Common myeloid progenitor, CD34-positive (primary cell): ENCODE results near the gene TSC22D2.

Experiments used
- CTCF ChIA-PET: fragments of 350-600 bp; sonication (Branson Sonifier 250); formaldehyde crosslinking; loops from one replicate; lab custom pipeline; 2021; ENCODE audit warnings: antibody characterized with exemption; lab: Charles Lee
- POLR2A ChIA-PET: fragments of 350-600 bp; sonication (Branson Sonifier 250); formaldehyde crosslinking; loops from one replicate; lab custom pipeline; 2021; ENCODE audit warnings: antibody characterized with exemption; lab: Charles Lee
- DNase-seq, 3 donors: peaks; one replicate each; pipeline versions ENCODE4 v3.0.0 to v3.0.0-alpha.2; 2013
- H3K27ac ChIP-seq, 2 experiments: 1 replicate in 1 of 2; 2 replicates in 1 of 2; pipeline ENCODE4 v1.7.0; 2013; ENCODE audit warnings: inconsistent platforms in 2 of 2, low read length in 2 of 2, mild to moderate bottlenecking in 2 of 2, low read depth in 1 of 2, moderate library complexity in 1 of 2; ENCODE audit not compliant: severe bottlenecking in 2 of 2, insufficient read depth in 1 of 2, poor library complexity in 1 of 2
- H3K27me3 ChIP-seq, 5 experiments: replicated peaks in 2 of 5; 1 replicate in 3 of 5; 2 replicates in 2 of 5; pipeline versions ENCODE4 v1.6.1 to v1.7.0; 2013; ENCODE audit warnings: low read length in 4 of 5, mild to moderate bottlenecking in 2 of 5, moderate library complexity in 2 of 5, inconsistent platforms in 1 of 5; ENCODE audit not compliant: insufficient read depth in 5 of 5, control insufficient read depth in 4 of 5
- H3K36me3 ChIP-seq, 4 experiments: 1 replicate in 2 of 4; 2 replicates in 2 of 4; pipeline versions ENCODE4 v1.6.1 to v1.7.0; 2013; ENCODE audit warnings: low read length in 3 of 4, control low read depth in 1 of 4, mild to moderate bottlenecking in 1 of 4; ENCODE audit not compliant: control insufficient read depth in 4 of 4, insufficient read depth in 4 of 4
- H3K4me1 ChIP-seq, 4 experiments: 1 replicate in 3 of 4; 2 replicates in 1 of 4; pipeline versions ENCODE4 v1.6.1 to v1.7.1; 2013; ENCODE audit warnings: low read length in 3 of 4, mild to moderate bottlenecking in 3 of 4, control low read depth in 1 of 4, inconsistent platforms in 1 of 4, moderate library complexity in 1 of 4; ENCODE audit not compliant: control insufficient read depth in 4 of 4, insufficient read depth in 4 of 4; ENCODE audit errors: control extremely low read depth in 1 of 4
- H3K4me3 ChIP-seq, 7 experiments: 1 replicate in 4 of 7; 2 replicates in 3 of 7; pipeline versions ENCODE4 v1.5.1 to v1.7.0; 2013; ENCODE audit warnings: mild to moderate bottlenecking in 7 of 7, low read length in 6 of 7, moderate library complexity in 6 of 7, inconsistent platforms in 2 of 7, low read depth in 2 of 7, control low read depth in 1 of 7; ENCODE audit not compliant: insufficient read depth in 4 of 7, control insufficient read depth in 1 of 7; ENCODE audit errors: extremely low read depth in 1 of 7
- H3K9me3 ChIP-seq, 5 experiments: 1 replicate in 4 of 5; 2 replicates in 1 of 5; pipeline versions ENCODE4 v1.6.1 to v1.7.1; 2013; ENCODE audit warnings: low read length in 4 of 5, mild to moderate bottlenecking in 2 of 5, inconsistent platforms in 1 of 5, low read depth in 1 of 5, moderate library complexity in 1 of 5; ENCODE audit not compliant: control insufficient read depth in 4 of 5, insufficient read depth in 2 of 5; ENCODE audit errors: control extremely low read depth in 1 of 5
- WGBS: methylation state at CpG from one replicate; pipeline ENCODE4 v1.1.5; 2013; ENCODE audit not compliant: insufficient coverage; 5-methylcytosine and 5-hydroxymethylcytosine counted together

Gene TSC22D2

DNA sequence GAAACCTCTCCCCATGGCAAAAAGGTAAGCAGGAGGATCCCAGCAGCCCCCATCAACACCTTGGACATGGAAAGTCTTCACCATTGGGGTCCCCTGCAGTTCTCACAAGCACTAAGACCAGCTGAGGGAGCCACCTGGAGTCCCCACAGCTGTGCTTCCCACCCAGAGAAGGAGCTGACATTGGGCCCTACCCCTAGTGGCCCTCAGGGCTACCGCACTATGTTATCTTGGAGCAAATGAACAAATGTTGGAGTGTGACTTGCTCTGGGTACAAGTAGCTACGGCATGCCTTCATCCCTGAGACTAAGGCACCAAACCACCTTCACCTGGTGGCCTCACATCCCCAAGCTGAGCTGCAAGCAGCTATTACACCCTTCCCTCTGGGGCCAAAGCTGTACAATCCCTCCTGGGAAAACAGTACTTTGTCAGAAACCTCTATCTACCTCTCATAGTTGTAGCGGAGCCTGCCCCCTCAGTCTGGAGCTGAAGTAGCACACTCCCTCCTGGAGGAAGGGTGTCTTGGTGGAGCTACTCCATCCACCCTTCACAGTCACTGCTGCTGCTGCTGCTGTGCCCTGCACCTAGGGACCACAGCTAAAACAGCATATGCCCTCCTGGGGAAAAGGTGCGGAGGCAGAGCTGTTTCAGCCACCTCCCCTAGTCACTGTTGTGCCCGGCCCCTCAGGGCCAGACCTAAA, 95.5 kb downstream of the TSC22D2 start:
- Histone ChIP-seq H3K36me3 (no peaks in the 10 kb centered on the region), H3K9me3 (peaks cover 0 to 9% (median 5%) of the 10 kb centered on the region in 5 experiments), H3K4me3 (no peak overlapping the region), H3K27ac (no peak overlapping the region), H3K27me3 (no peaks in the 10 kb centered on the region), H3K4me1 (no peaks in the 10 kb centered on the region)
- ChIA-PET CTCF (interaction anchor here (0.8 to 1.2 kb wide), 6 partner anchors 8 to 283 kb away, joined by 3 to 5 read pairs (median 3); no protein-coding TSS in a partner anchor), POLR2A (no interaction called here)
- DNase-seq: no peak
- WGBS: 100% methylated on average over 5 of the region's 5 CpGs

DNA sequence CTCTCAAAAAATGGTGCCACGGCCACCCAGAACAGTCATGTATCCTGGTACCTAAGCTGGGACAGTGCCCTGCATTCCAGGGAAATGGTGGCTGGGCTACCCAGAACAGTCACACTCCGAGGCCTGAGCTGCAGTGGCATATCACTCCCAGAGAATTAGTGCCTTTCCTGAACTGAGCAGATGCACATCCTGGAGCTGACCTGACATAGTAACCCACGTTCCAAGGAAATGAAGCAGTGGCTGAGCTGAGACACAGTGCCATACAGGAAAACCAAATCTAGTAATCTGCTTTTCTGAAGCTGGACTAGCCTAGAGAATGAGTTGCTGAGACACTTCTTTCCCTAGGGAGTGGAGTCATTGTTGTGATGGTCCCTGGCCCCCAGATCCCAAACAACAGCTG, 96.4 kb downstream of the TSC22D2 start:
- Histone ChIP-seq H3K4me1 (no peaks in the 10 kb centered on the region), H3K4me3 (no peak overlapping the region), H3K27ac (no peak overlapping the region), H3K36me3 (no peaks in the 10 kb centered on the region), H3K9me3 (peaks cover 0 to 9% (median 5%) of the 10 kb centered on the region in 5 experiments), H3K27me3 (no peaks in the 10 kb centered on the region)
- WGBS: 94% methylated on average over 3 of the region's 3 CpGs
- ChIA-PET POLR2A (no interaction called here), CTCF (interaction anchor here (0.6 to 1.6 kb wide), 4 partner anchors 9 to 236 kb away, joined by 3 to 4 read pairs (median 3); no protein-coding TSS in a partner anchor)
- DNase-seq: no peak

DNA sequence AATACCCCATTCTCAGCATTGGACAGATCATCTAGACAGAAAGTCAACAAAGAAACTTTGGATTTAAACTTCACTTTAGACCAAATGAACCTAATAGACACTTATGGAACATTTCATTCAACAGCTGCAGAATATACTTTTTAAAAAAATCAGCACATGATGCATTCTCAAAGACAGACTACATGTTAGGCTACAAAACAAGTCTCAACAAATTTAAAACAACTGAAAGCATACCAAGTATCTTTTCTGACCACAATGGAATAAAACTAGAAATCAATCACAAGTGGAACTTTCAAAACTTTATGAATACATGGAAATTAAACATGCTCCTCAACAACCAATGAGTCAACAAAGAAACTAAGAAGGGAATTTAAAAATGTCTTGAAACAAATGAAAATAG, 100.3 kb downstream of the TSC22D2 start:
- no peak for DNase-seq
- POLR2A ChIA-PET: interaction anchor here (0.6 kb wide), 1 partner anchor 23 kb away, joined by 3 read pairs; no protein-coding TSS in a partner anchor
- CTCF ChIA-PET: no interaction called here
- no peak overlapping the region for H3K4me3 ChIP-seq
- H3K27ac ChIP-seq: no peak overlapping the region
- no peaks in the 10 kb centered on the region for H3K27me3 ChIP-seq
- H3K36me3 ChIP-seq: no peaks in the 10 kb centered on the region
- no peaks in the 10 kb centered on the region for H3K4me1 ChIP-seq
- peaks cover 0 to 2% (median 0%) of the 10 kb centered on the region in 5 experiments for H3K9me3 ChIP-seq

DNA sequence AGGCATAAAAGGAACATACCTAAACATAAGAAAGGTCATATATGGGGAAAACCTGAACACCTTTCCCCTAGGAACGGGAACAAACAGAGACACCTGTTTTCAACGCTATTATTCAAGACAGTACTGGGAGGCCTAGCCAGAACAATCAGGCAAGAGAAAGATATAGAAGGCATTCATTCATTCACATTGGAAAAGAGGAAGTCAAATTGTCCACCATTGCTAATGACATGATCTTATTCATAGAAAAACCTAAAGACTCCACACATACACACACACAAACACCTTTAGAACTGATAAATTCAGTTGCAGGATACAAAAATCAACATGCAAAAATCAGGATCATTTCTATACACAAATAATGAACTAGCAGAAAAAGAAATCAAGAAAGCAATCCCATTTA, 101.7 kb downstream of the TSC22D2 start:
- no peaks in the 10 kb centered on the region for H3K27me3 ChIP-seq
- WGBS: 100% methylated on average over 1 of the region's 2 CpGs
- H3K27ac ChIP-seq: no peak overlapping the region
- H3K9me3 ChIP-seq: peaks cover 0 to 2% (median 0%) of the 10 kb centered on the region in 5 experiments
- no peak for DNase-seq
- H3K36me3 ChIP-seq: no peaks in the 10 kb centered on the region
- CTCF ChIA-PET: interaction anchor here (0.6 kb wide), 1 partner anchor 16 kb away, joined by 3 read pairs; no protein-coding TSS in a partner anchor
- H3K4me3 ChIP-seq: no peak overlapping the region
- no peaks in the 10 kb centered on the region for H3K4me1 ChIP-seq
- POLR2A ChIA-PET: no interaction called here

DNA sequence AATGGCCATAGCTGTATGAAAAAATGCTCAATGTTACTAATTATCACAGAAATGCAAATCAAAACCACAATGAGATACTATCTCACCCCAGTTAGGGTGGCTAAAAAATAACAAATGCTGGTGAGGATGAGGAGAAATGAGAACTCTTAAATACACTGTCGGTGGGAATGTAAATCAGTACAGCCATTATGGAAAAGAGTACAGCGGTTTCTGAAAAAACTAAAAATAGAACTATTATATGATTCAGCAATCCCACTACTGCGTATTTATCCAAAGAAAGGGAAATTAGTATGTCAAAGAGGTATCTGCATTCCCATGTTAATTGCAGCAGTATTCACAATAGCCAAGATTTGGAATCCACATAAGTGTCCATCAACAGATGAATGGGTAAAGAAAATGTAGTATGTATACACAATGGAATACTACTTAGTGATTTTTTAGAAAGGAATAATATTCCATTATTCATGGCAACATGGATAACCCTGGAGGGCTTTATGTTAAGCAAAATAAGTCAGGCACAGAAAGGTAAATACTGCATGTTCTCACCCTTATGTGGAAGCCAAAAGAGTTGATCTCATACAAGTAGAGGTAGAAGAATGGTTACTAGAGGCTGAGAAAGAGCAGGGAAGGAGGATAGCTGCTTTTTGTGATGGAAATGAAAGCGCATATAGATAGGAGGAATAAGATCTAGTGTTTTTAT, 103.2 kb downstream of the TSC22D2 start:
- no peak for DNase-seq

DNA sequence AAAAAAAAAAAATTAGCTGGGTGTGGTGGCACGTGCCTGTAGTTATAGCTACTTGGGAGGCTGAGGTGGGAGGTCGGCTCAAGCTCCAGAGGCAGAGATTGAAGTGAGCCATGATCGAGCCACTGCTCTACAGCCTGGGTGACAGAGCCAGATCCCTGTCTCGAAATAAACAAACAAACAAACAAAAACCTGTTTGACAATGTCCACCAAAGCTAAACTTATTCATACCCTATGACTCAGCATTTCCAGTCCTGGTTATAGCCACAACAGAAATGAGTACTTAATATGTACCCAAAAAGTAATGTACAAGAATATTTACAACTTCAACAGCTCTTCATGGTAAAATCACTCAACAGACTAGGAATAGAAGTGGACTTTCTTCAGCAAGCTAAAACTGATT, 107.1 kb downstream of the TSC22D2 start:
- ChIA-PET CTCF (interaction anchor here (0.6 to 1.3 kb wide), 2 partner anchors 287 to 295 kb away, joined by 3 read pairs; no protein-coding TSS in a partner anchor), POLR2A (no interaction called here)
- H3K27me3 ChIP-seq: no peaks in the 10 kb centered on the region
- WGBS: 50% methylated on average over 2 of the region's 4 CpGs
- no peak overlapping the region for H3K27ac ChIP-seq
- H3K4me3 ChIP-seq: no peak overlapping the region
- H3K4me1 ChIP-seq: no peaks in the 10 kb centered on the region
- no peaks in the 10 kb centered on the region for H3K36me3 ChIP-seq
- DNase-seq: peak in 1 of 3 donors; percentile 25
- no peaks in the 10 kb centered on the region for H3K9me3 ChIP-seq

More for the DNA sequence above, 103.2 kb downstream of the TSC22D2 start:
- Histone ChIP-seq H3K27me3 (no peaks in the 10 kb centered on the region), H3K4me3 (no peak overlapping the region), H3K27ac (no peak overlapping the region), H3K36me3 (no peaks in the 10 kb centered on the region), H3K9me3 (peaks cover 0 to 2% (median 0%) of the 10 kb centered on the region in 5 experiments), H3K4me1 (no peaks in the 10 kb centered on the region)
- CTCF ChIA-PET: no interaction called here
- POLR2A ChIA-PET: no interaction called here
- no CpG with 5 or more reads among the region's 4 CpGs for WGBS
